HG03558 (cell line): Measurements from ENCODE around the gene AUTS2.

Experiments
- ATAC-seq: cut with Tn5 transposase; IDR thresholded peaks from one replicate; pipeline ENCODE4 v1.9.1; 2021; ENCODE audit warnings: moderate number of reproducible peaks; ENCODE audit not compliant: unreplicated experiment; ENCODE audit errors: extremely low read depth

Gene AUTS2

DNA sequence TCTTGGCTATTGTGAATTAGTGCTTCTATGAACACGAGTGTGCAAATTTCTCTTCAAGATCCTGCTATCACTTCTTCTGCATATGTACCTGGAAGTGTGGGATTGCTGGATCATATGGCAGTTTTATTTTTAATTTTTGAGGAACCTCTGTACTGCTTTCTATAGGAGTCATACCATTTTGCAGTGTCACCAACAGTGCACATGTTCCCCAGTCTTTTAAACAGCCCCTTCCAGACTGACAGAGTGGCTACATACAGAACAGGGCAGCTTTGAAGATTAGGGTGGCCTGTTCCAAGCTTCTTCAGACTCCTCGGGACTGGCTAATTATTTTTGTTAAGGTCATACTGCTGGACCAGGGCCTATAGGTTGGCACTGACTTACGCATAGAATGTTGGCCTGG, 82.9 kb downstream of the AUTS2 start:
- no peak for ATAC-seq

DNA sequence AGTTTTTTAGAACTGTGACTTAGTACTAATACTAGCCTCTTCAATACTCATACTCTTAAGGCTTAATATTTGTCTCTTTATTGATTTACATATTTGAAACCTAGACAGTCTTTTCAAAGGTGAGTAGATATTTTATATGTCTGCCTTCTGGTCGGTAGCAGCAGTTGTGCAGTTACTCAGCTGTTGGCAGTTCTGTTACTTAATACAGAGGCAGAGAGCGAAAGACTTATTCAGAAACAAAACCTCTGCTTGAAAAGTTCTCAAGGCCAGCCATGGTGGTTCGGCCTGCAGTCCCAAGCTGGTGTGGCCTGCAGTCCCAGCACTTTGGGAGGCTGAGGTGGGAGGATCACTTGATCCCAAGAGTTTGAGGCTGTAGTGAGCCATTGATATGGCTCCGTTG, 84.2 kb downstream of the AUTS2 start:
- ATAC-seq = no peak

DNA sequence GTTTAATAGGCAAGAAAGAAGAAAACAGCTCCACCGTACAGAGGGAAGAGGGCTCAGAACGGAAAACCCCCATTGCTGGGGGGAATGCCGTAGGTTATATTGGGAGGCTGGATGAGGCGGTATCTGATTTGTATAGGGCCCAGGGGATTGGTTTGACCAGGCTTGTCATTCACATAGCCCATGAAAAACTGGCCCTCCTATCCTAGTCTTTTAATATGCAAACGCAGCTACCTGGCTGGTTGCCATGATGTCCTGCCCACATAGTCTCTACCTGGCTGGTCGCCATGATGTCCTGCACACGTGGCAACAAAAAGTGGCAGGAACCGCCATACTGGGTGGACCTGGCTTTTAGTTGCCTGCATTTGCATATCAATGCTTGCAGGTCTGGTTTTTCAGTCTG, 84.7 kb downstream of the AUTS2 start:
- ATAC-seq = no peak

DNA sequence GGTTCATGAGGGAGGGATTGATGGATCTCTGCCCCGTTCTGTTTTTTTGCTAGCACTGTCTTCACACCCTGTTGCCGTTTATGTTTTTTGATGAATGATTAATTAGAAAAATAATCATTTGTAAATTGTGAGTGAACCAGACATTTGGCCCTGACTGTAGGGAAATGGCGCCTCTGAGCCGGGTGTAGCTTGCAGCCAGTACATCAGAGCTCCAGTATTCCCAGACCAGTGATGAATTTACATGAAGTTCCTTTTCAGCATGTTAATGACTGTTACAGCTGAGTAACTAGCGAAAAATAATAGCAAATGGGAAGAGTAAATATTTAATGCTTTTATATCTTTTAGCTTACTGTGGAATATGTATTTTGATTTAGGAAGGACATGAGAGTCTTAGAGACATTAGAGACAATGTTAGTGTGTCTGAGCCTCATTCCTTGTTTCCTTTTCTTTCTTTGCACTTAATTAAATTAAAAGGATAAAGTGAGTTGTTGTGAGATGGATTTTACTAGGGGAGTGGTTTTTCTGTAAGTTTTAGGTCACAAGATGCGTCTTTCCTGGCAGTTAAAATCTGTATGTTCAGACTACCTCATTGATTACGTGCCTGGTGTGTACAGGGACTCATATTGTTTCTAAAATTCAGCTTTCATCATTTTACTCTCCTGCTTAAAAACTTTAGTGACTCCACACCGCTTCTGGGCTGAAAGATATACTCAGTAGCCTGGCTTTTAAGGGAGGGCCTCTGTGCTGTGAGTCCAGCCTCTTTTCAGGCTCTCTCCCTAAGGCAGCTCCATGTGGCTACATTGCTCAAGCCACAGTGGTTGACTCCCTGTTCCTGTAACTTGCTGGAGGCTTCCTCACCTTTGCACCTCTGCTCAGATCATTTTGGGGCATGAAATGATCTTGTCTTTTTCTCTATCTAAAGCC, 86.4 kb downstream of the AUTS2 start:
- ATAC-seq = no peak

DNA sequence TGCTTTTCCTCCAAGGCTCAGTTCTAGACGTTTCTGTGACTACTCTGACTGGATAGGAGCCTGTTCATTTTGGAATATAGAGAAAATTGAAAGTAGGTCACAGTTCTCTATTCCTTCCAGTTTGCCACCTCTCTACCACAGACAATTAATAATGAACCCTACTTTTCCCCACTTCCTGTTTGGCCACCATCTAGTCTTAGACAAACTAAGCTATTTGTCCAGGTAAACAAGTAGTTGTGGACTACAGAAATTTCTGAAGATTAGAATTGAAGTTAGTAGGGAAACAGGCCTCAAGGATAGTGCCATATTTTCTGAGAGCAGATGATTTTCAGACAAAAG, 87.0 kb downstream of the AUTS2 start:
- ATAC-seq = no peak

DNA sequence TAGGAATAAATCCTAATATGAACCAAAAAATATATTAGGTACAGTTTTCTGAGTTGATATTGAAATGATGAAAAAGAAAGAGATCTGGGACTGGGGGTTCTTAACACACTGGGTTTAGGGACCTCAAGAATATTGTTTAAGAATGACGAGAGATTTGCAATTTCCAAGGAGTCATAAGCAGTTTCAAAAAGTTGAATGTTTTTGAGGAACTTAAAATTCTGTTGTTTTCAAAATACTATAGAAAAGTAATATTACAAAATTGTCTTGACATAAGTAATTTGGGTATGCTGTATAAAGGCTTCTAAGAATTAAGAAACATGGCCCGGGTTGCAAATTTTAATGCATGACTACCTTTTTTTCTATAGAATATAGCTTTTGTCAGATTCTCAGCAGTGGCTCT, 88.1 kb downstream of the AUTS2 start:
- ATAC-seq = no peak

DNA sequence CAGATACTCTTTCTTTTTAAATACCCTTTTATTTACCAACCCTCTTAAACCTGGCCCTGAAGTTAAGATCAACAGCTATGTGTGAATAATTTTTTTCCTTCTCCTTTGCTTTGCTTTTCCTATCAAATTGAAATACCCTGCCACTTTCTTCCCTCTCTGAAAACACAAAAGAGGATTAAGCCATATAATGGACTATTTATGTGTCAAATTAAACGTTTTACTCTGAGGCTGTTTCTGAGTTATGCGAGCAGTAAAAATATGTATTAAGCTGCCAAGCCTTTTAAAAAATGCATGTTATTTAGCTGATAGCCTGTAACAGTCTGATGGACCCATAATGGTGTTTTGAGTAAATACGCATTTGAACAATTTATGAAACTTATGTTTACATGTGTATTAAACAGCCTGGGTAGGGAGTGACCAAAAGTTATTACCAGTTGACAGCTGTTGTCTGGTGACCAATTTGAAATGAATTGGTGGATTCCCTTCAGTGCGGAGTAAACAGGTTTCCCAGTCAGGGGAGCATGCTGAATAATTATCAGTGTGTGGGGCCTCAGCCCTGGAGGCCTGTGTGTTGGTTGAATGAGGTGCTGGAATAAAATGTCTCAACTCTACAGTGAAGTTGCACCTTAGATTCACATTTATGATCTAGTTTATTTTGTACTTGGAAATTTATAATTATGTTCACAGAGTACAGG, 89.6 kb downstream of the AUTS2 start:
- no peak for ATAC-seq

DNA sequence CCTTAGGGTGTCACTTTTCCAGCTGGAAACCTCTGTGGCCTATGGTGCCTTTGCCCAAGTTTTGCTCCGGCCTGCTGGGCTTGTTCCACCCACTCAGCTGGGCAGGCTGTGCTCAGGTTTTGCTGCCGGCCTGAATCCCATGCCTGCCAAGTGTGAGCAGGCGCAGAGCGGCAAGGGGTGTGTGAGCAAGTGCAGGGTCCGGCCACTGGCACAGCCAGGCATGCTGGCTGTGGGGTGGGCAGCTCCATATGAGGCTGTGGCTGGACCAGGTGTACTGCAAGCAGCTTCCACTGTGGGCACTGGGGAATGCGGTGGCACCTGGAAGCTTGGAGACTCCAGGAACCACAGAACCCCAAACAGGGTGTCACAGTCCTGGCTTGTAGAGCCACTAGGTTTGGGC, 92.1 kb downstream of the AUTS2 start:
- no peak for ATAC-seq

DNA sequence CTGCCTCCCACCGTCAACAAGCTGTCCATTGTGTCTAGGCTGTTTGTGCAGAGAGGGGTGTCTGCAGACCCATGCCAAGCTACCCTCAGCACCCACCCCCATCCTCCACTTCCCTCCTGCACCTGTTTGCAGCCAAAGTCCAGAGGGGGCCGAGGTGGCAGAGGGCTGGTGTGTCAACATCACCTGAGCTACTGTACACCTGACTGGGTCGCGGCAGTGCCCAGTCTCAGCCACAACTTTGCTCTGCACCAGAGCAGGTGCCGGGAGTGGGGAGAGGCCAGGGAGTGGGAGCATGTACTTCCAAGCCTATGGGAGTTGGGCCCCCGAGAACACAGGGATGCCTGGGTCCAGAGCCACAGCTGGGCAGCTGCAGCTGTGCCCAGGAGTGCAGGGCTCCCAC, 93.1 kb downstream of the AUTS2 start:
- no peak for ATAC-seq

DNA sequence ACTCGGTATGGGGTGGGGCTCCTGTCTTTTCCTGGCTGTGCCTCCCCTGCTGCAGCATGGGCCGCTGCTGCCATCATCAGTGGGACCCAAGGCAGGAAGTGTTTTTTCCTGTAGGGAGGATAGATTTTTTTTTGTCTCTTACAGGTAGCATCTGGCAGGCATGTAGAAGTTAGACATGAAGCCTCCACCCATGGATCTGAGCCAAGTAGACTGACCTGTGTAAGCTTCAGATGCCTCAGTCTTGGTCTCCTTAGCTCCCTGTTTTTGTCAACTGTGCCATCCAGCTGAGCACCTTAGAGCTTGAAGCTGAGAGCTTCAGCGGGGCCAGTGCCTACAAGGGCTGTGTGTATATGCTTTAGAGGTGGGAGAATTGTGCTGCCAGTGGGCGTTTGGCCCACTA, 93.5 kb downstream of the AUTS2 start:
- no peak for ATAC-seq

DNA sequence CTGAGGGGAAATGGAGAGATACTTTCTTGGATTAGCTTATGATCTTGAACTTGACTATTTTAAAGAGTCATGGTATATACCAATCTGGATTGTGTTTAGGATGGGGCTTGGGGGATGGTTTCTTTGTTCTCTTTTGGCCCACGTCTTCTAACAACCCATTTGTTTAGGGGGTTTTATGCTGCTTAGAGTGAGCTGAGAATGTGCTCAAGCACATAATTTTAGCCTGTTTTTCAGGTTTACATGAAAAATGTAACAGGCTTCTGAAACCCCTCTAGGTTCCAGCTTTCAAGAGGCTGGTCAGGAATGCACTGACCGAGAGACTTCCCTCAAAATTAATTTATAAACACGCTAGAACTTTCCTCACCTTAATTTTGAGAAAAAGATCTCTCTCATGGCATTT, 94.3 kb downstream of the AUTS2 start:
- ATAC-seq = no peak

DNA sequence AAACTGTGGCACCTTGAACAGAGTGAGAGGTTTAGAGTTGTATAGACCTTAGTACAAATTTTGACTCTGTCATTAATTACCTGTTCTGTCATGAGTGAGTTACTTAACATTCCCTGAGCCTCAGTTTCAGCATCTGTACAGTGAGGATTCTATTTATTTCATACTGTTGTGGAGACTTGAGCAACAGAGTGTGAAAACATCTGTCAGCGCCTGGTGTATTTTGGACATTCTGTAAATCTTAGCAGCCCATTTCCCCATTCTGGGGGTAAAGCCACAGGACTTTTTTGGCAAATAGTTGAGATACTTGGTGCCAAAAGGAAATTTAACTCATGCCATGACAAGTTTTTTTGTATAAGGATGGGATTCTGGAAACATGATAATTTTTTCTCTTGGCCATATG, 94.8 kb downstream of the AUTS2 start:
- ATAC-seq = no peak

DNA sequence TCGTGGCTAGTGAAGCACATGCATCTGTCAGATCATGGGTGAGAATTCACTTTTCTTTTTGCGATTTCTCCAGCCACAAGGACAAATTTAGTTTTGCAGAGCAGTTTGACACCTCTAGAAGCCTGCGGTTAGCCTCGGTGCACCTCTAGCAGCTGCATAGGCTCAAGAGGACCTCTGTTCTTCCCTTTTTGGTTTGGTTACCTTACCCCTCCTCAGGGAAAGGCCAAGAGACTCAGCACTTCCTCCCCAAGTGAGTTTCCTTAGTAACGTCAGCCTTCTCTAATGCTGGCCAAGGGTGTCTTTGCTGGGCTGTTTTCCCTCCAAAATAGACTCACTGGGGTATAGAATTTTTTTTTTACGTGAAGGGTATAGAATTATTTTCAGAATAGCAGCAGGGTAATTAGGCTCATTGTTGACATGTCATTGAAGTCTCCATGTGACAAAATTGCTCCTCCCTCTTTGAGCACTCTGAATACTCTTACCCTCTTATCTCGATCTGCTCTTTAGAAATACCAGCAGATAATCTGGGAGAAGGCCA, 97.8 kb downstream of the AUTS2 start:
- peak; percentile 87 for ATAC-seq

DNA sequence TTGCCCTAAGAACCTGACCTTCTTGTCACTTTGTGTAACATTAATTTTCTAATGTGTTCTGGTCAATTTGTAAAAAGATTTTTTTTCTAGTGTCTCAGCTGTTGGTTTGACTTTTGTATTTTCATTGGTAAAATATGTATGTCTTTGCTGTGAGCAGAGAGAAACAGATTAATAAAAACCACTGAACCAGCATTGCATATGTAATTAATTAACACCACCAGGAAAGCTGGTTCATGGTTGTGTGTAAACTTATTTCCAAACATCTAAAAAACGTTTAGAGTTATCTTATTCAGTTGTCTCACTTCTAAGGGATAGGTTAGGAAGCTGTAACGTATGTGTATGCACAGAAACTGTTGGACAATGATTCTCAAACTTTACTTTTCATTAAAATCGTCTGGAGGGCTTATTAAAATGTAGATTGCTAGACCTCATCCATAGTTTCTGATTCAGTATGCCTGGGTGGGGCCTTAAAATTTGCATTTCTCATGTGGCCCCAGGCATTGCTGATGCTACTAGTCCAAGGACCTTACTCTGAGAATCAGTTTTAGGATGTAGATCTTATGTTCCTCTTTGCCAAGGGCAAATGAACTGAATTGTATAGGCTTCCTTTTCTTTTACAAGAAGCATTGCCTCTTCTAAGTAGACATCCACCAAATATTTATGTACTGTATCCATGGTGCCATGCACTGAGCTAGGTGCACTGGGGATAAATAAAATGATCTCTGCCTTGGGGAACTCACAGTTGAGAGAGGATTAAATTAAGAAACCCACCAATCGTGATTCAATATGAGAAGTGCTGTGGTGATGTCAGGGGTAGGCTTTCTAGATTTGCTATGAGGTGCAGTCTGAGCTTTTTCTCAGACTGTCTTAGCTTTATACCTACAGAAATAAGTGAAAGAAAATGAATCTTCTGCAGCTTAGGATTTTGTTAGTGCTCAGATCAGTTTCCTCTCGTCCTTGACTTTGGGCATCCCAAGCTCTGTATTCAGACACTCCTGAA, 98.7 kb downstream of the AUTS2 start:
- no peak for ATAC-seq

DNA sequence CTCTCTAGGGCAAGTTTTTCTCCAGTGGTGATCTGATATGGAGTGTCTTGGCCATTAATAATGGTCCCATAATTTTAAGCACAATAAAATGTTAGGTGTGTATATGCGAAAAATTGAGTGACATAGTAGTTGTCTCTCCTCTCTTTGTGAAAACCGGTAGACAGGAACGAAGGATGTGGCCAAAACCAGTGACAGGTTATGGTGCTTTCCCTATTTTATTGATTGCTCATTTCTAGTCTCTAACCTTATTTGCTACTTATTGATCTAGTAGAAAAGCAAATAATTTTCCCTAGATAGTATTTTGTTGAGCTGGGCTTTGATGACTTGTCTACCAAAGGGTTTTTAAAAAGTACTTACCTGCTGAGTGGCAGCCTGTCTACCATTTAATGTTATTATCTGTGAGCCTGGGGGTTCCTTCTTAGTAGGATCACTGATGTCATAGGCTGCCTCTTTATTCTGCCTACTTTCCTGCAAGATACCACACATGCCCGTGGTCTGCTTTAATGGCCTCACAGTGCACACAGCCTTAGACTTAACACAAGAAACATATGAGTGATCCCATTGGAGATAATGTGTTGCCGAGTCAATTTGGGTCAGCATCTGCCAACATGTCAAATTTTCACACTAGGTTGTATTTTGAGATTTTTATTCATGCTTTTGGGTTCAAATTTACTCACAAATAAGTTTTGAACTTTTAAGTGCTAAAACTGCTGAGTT, 100.0 kb downstream of the AUTS2 start:
- ATAC-seq = no peak

DNA sequence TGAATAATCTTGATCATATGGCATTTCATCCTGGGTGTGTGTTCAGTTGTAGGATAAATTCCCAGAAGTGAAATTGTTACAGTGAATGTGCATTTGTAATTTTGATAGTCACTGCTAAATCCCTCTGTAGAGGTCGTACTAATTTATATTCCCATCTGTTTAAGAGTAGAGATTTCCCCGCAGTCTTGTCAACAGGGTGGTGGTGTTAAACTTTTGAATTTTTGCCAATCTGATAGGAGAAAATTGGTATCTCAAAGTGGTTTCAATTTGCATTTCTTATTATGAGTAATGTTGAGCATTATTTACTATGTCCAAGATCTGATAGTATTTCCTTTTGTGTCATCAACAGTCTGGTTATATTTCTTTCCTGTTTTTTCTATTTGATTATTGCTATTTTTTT, 101.7 kb downstream of the AUTS2 start:
- no peak for ATAC-seq

DNA sequence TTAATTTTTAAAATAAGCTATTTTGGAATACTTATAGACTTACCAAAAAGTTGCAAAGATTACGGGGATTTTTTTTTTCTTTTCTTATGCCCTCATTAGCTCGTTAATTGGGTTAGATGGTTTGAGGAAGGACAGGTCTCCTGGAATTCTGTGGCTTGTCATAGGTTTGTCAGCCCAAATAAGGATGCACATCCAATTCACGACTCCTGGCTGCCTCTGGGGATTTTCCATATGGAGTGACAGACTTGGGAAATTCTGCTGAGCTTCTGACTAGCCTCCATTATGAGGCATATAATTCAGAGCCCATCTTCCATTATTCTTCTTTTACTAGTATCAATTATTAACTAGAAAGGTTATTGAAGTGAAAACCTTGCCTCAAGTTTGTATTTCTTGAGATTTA, 102.1 kb downstream of the AUTS2 start:
- no peak for ATAC-seq

DNA sequence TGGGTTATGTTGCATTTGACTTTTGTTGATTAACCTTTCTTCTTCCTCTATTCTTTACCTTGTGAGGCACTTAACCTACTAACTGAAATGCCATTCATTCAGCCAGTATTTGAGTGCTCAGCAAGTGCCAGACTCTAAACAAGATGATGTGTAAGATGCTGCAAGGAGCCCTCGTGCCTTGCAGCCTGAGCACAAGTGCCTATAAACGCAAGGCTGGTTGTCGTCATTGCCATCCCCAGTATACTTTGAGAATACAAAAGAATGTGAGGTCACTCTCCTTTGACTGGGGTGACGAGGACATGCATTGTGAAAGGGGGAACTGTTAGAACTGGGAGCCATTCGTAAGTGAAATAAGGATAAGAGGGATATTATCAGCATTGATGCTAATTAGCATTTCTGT, 103.0 kb downstream of the AUTS2 start:
- no peak for ATAC-seq

DNA sequence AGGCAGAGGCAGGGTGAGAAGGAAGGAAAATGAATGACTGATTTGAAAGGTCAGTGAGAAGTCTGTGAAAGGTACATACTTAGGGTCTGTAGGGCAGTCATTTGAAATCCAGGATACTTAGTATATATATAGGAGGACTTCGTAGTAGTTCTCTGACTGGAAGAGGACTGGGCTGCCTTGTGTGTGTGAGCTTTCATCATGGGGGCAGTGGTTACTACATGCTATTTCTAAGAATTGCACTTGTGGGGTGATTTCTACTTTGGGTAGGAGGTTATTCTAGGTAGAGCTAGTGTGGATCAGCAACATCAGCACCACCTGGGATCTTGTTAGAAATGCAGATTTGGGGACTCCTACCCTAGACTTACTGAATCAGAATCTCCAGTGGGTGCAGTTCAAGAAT, 104.1 kb downstream of the AUTS2 start:
- ATAC-seq = no peak

DNA sequence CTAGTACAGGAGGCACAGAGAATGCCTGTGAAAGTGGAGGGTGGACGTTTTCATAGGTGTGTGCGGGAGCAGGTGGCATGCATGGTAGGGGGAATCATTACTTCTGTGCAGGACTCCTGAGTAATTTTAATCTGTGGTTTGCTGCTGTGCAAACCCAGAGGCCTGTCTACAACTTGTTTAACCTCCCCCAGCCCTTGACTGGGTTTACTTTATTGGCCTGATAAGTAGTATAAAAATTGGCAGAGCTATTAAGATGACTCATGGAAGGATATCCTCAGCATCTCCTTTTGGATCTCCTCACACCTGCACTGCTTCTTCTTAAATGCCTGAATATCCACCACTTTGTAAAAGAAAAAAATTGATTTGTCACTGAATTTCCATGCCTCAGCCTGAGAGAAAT, 104.8 kb downstream of the AUTS2 start:
- ATAC-seq = no peak
